Stomach (tissue), 9 donors: ENCODE data around the gene MXD4. TPM values are rescaled to one million over a fixed set of nuclear protein-coding genes. Genes with fewer than 3 reads are reported as not detected.

ENCODE experiments used
- DNase-seq, 2 donors: peaks; one replicate each; pipeline versions ENCODE4 v3.0.0 to v3.0.0-alpha.2; 2013 to 2019
- H3K27ac ChIP-seq, 5 donors: fragments of 200-600 bp in 4 of 5; sonication (generic) in 4 of 5; one replicate each; pipeline ENCODE4 v1.5.1; 2013 to 2019; ENCODE audit warnings: mild to moderate bottlenecking in 1 of 5, moderate library complexity in 1 of 5
- H3K27me3 ChIP-seq, 3 donors: fragments of 200-600 bp; sonication (generic); one replicate each; pipeline ENCODE4 v1.5.1; 2017 to 2019; ENCODE audit warnings: mixed run types in 1 of 3
- H3K36me3 ChIP-seq, 4 donors: fragments of 200-600 bp; sonication (generic); 1 replicate in 3 of 4; 2 replicates in 1 of 4; pipeline ENCODE4 v1.5.1; 2016 to 2019
- H3K4me1 ChIP-seq, 4 donors: fragments of 200-600 bp; sonication (generic); one replicate each; pipeline ENCODE4 v1.5.1; 2016 to 2019
- H3K4me3 ChIP-seq, 4 donors: fragments of 200-600 bp; sonication (generic) in 3 of 4; one replicate each; pipeline ENCODE4 v1.5.1; 2016 to 2019; ENCODE audit warnings: mild to moderate bottlenecking in 1 of 4
- H3K9me3 ChIP-seq, 4 donors: fragments of 200-600 bp; sonication (generic); one replicate each; pipeline ENCODE4 v1.5.1; 2016 to 2019
- EP300 ChIP-seq: sonication (generic); formaldehyde crosslinking; IDR thresholded peaks from one replicate; pipeline ENCODE4 v1.6.1; 2017; ENCODE audit warnings: antibody characterized with exemption
- POLR2A ChIP-seq, 4 donors: fragments of 450-650 bp; IDR thresholded peaks; one replicate each; pipeline ENCODE4 v1.6.1; 2016; ENCODE audit warnings: antibody characterized with exemption in 4 of 4, control low read depth in 2 of 4, mild to moderate bottlenecking in 1 of 4, moderate library complexity in 1 of 4
- POLR2AphosphoS5 ChIP-seq, 3 donors: sonication (generic); formaldehyde crosslinking; IDR thresholded peaks; one replicate each; pipeline ENCODE4 v1.6.1; 2016; ENCODE audit warnings: antibody characterized with exemption in 3 of 3
- WGBS, 5 donors: extraction: QIAGEN DNeasy Blood & Tissue Kit in 3 of 5; methylation state at CpG; one replicate each; pipeline versions ENCODE4 v1.1.5 to v1.1.7; 2013 to 2018; 5-methylcytosine and 5-hydroxymethylcytosine counted together
- intact Hi-C: fragments of 100-400 bp; cut with DNase I; formaldehyde crosslinking; loops from one replicate; pipeline ENCODE4 v1.15.1; 2023; ENCODE audit warnings: low total_unique reads
- polyA plus RNA-seq, 3 donors: library from polyadenylated mRNA; stranded (reverse); fragments of 200-250 nt; gene quantifications; one replicate each; pipeline ENCODE4 v1.2.3, GENCODE V29; 2013
- total RNA-seq, 5 donors: library from RNA; depleted of rRNA; stranded (reverse); fragments of >200 nt; gene quantifications; one replicate each; pipeline versions ENCODE4 v1.1.0 to v1.2.3, GENCODE V29; 2014 to 2016
- TF ChIP-seq, protein P1 (sequence below), 7 experiments: fragments of 450-650 bp in 4 of 7; fragments of 200-600 bp in 3 of 7; sonication (generic) in 3 of 7; IDR thresholded peaks; one replicate each; pipeline ENCODE4 v1.5.1; 2016 to 2019; ENCODE audit warnings: antibody characterized with exemption in 7 of 7, control low read depth in 2 of 7, mild to moderate bottlenecking in 1 of 7
- donor health status: healthy with polysubstance abuse.
- donor health status: Bipolar disorder and iron deficiency.
- donor health status: healthy.

Gene MXD4
- total and polyA plus RNA-seq, 8 donors: 19.1 to 114 (median 46.8) TPM

DNA sequence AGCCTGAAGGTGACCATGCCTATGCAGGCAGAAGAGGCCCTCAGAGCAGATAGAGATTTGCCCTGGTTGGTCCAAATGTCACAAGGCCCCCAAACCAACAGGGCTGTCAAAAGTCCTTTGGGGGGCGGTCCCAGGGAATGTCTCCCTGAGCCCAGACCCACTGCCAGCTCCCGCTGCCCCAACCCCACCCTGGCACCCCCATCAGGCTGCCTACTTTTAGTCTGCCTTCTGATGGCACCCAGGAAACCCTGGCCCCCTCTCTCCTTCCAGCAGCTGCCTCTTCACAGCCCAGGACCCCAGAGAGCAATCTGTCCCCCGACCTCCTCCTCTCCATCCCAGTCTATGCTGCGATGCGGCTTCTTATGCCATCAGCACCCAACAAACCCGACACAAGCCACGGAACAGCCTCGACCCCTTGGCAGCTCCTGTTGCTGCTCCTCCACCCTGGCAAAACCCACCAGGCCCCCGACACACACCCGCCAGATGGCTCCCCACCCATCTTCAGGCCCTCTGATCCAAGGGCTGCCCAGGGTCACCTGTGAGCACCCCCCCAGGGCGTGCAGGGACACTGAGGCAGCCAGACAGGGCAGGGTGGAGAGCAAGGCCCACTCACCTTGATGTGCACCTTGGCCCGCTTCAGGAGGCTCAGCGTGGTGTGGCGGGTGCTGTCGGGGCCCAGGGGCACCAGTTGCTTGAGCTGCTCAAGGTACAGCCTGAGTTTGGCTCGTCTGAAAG is 9.9 kb downstream of the MXD4 start:
- H3K36me3 ChIP-seq: peaks cover 54 to 89% (median 83%) of the 10 kb centered on the region in 4 donors
- intact Hi-C loops: no loop called here

DNA sequence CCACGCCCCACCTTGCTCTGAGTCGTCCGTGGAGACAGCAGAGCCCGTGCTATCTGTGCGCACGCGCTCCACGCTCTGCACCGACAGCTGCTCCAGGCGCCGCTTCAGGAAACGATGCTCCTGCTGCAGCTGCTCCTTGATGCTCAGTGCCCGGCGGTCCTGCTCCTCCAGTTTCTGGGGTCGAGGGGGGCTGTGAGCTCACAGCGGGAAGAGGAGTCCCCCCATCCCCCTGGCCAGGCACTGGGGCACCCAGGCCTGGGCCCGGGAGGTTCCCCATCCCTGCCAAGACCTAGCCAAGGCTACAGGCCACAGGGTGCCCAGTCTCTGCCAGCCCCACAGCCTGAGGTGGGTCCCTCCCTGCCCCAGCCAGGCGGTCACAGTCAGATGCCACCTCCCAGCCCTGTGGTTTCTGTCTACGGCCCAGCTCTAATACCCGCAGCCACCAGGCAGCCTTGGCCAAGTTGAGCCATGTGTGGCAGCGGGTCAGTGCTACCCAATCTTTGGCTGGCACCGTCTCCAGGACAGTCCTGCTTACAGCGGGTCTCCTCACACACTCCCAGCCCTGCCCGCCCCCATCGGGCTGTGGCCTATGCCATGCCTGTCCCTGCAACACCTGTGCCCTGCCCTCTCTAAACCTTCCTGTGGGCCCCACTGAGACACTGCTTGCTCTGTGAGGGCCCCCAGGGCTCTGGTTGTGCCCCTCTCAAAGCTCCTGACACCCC is 10.7 kb downstream of the MXD4 start:
- Histone ChIP-seq H3K27ac (no peak overlapping the region), H3K36me3 (peaks cover 54 to 89% (median 84%) of the 10 kb centered on the region in 4 donors), H3K4me3 (no peak overlapping the region), H3K27me3 (no peaks in the 10 kb centered on the region), H3K4me1 (peaks cover 10 to 29% (median 15%) of the 10 kb centered on the region in 4 donors), H3K9me3 (no peaks in the 10 kb centered on the region)
- intact Hi-C loops: no loop called here
- TF ChIP-seq POLR2AphosphoS5 (IDR thresholded peaks at IDR 0.05) (no peak), EP300 (no peak), POLR2A (IDR thresholded peaks at IDR 0.05) (no peak)
- TF ChIP-seq, protein P1, sequence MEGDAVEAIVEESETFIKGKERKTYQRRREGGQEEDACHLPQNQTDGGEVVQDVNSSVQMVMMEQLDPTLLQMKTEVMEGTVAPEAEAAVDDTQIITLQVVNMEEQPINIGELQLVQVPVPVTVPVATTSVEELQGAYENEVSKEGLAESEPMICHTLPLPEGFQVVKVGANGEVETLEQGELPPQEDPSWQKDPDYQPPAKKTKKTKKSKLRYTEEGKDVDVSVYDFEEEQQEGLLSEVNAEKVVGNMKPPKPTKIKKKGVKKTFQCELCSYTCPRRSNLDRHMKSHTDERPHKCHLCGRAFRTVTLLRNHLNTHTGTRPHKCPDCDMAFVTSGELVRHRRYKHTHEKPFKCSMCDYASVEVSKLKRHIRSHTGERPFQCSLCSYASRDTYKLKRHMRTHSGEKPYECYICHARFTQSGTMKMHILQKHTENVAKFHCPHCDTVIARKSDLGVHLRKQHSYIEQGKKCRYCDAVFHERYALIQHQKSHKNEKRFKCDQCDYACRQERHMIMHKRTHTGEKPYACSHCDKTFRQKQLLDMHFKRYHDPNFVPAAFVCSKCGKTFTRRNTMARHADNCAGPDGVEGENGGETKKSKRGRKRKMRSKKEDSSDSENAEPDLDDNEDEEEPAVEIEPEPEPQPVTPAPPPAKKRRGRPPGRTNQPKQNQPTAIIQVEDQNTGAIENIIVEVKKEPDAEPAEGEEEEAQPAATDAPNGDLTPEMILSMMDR (IDR thresholded peaks at IDR 0.05): no peak
- peak; percentile 1 to 17 for DNase-seq
- WGBS, 5 donors: 83 to 95% (median 90%) methylated on average over 17 to 25 of the region's 25 CpGs

More for the DNA sequence above, 9.9 kb downstream of the MXD4 start:
- Histone ChIP-seq H3K27me3 (no peaks in the 10 kb centered on the region), H3K9me3 (no peaks in the 10 kb centered on the region), H3K4me3 (no peak overlapping the region), H3K4me1 (peaks cover 17 to 37% (median 21%) of the 10 kb centered on the region in 4 donors), H3K27ac (no peak overlapping the region)
- DNase-seq: peak; percentile 1 to 23
- WGBS, 5 donors: 93 to 96% (median 94%) methylated on average over 14 to 16 of the region's 16 CpGs
- TF ChIP-seq, protein P1 (IDR thresholded peaks at IDR 0.05): no peak
- TF ChIP-seq POLR2A (IDR thresholded peaks at IDR 0.05): no peak

DNA sequence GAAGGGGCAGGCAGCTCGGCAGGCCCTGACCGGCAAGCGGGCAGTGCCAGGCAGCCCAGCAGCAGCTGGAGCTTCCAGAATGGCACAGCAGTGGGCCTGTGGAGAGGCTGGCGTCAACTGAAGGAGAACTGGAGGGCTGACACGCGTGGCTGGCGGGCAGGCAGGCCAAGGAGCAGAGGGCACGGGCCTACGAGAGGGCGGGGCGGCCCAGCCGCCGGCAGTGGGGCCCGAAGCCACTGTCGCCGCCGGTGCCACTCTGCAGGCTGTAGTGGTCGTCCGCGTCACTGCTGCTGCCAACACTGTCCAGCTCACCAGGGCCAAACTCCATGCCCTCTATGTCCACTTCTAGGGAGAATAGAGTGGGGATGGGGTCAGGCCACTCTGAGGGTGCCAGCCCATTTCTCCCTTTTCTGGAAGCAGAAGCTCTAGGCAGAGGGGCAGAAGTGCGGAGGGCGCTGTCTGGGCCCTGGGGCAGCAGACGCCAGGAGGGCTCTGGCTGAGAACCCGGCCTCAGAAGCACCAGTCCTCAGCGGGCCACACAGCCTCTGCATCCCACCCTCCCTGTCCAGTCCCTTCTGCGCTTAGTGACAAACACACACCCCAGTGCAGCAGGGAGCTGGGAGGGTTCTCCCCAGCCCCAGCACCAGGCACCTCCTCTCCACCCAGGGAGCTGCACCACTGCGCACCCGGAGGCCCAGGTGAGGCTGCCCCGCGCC is 11.4 kb downstream of the MXD4 start:
- Histone ChIP-seq H3K9me3 (no peaks in the 10 kb centered on the region), H3K27me3 (no peaks in the 10 kb centered on the region), H3K27ac (no peak overlapping the region), H3K4me3 (no peak overlapping the region), H3K36me3 (peaks cover 54 to 89% (median 82%) of the 10 kb centered on the region in 4 donors), H3K4me1 (peaks cover 3 to 24% (median 12%) of the 10 kb centered on the region in 4 donors)
- peak; percentile 1 to 23 for DNase-seq
- intact Hi-C loops: no loop called here
- TF ChIP-seq POLR2AphosphoS5 (IDR thresholded peaks at IDR 0.05): no peak
- TF ChIP-seq, protein P1 (IDR thresholded peaks at IDR 0.05): no peak
- no peak for TF ChIP-seq EP300
- TF ChIP-seq POLR2A (IDR thresholded peaks at IDR 0.05): no peak
- WGBS, 5 donors: 87 to 94% (median 89%) methylated on average over 15 to 30 of the region's 30 CpGs
